GM18505 (cell line): ENCODE measurements around the gene CDHR1.

ENCODE experiments used
- ATAC-seq: cut with Tn5 transposase; IDR thresholded peaks from one replicate; pipeline ENCODE4 v1.9.1; 2021; ENCODE audit not compliant: unreplicated experiment
- POLR2A ChIP-seq: IDR thresholded peaks from 4 replicates; pipeline ENCODE4 v1.6.1; 2011; ENCODE audit warnings: borderline replicate concordance; ENCODE audit not compliant: insufficient read depth, insufficient read length; ENCODE audit errors: extremely low read depth

Gene CDHR1

GRCh38 chr10:84190621-84191020 is 3.7 kb upstream of the CDHR1 start:
- no peak for ATAC-seq
- TF ChIP-seq POLR2A, result no peak

DNA sequence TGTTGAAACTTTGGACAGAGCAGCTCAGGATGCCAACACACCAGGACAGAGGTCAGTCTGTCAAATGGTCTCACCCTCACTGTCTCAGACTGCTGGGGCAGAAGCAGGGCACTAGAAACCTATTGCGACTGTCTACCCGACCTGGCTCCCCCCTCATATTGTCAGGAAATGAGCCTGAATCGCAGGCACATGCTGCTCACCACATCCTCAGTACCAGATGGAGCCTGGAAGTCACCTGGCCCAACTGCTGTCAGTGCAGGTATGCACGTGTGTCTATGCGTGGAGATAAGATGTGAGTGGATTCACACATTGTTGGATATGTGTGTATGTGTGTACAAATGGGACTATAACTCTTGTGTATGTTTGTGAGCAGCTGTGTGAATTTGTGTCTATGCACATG is 3.2 kb upstream of the CDHR1 start:
- TF ChIP-seq POLR2A, result no peak
- no peak for ATAC-seq

- ATAC-seq, result no peak
- TF ChIP-seq POLR2A, result no peak
Measured at GRCh38 chr10:84193327-84193726, 1.0 kb upstream of the CDHR1 start.

- no peak for TF ChIP-seq POLR2A
- ATAC-seq, result no peak
Measured at GRCh38 chr10:84193846-84194423, 402 bp upstream of the CDHR1 start.

DNA sequence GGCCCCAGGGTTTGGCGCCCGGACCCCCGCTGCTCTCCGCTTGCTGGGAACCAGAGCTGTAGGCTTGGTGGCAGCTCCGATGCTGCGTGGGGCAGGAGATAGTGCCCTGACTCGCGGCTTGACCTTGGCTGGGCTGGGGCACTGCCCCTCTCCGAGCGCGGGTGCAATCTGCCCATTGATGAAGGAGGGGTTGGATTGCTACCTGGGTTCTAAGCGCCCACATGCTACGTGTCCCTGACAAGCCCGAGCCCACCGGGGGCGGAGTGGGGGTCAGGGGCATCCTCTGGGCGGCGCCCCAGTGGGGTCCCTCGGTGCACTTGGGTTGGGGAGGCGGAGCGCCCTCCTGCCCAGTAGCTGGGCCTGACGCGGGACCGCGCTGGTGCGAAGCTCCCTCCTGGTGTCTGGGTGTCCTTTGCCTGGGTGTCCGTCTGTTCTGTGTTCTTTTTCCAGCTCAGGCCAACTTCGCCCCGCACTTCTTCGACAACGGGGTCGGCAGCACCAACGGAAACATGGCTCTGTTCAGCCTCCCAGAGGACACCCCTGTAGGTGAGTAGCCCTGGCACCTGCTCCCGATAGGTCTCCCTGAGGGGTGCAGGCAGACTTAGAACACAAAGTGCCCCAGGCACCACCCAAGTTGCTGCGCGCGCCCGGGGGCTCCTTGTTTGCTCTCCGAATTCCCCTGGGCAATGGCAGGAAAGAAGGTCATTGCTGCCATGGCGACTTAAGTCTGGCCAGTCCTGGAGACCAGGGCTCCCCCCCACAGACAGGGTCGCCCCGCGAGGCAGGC is 900 bp downstream of the CDHR1 start:
- TF ChIP-seq POLR2A, result no peak
- no peak for ATAC-seq

DNA sequence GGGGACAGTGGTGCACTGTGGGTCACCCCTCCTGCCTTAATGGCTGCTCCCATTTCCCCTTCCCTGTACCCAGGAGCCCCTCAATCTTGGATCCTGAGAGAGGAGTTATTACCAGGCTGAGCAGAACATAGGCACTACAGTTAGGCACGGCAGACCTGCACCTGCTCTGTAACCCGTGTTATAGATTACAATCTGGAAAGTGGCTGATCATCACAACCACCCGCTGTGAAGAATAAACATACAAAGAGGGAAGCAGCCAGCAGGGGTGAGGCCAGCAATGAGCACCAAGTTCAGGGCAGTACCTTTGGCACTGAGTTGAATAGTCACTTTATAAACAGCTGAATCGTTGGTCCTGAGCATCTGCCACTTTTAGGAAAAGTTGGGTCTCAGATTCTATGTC is 1.7 kb downstream of the CDHR1 start:
- no peak for ATAC-seq
- no peak for TF ChIP-seq POLR2A

GRCh38 chr10:84196941-84197340 is 2.6 kb downstream of the CDHR1 start:
- TF ChIP-seq POLR2A, result no peak

GRCh38 chr10:84197643-84198042 is 3.3 kb downstream of the CDHR1 start:
- TF ChIP-seq POLR2A, result no peak

More at GRCh38 chr10:84196941-84197340, 2.6 kb downstream of the CDHR1 start:
- ATAC-seq, result no peak

DNA sequence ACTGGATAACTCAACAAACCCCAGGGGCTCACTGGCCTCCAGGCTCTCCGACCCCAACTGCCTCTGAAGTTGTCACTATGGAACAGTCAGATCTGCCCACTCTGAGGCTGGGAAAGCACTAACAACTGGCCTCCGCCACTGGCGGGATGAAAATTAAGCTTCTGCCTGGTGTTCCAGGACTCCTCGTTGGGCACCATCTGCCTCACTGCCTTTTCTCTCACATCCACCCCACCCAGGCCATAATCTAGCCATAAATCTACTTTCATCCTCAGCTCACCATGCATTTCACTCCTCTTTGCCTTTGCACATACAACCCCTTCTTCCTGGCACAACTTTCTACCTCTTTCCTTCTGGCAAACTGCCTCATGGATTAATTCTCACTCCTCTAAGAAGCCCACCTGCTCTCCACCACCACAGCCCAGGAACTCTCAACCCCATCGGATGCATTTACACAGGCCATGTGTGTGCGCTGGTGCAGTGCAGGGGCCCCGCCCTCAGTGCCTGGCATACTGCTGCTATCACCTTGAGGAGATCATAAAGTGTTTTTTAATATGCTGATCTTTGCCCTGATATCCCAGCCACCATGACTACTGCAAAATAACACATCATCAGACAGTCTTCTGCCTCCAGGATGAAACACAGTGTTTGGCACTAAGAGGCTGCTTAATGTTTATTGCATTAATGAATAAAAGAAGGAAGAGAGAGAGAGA is 4.0 kb downstream of the CDHR1 start:
- no peak for TF ChIP-seq POLR2A
- no peak for ATAC-seq

More at GRCh38 chr10:84197643-84198042, 3.3 kb downstream of the CDHR1 start:
- no peak for ATAC-seq

- no peak for ATAC-seq
- no peak for TF ChIP-seq POLR2A
Measured at GRCh38 chr10:84200537-84201243, 6.4 kb downstream of the CDHR1 start.

DNA sequence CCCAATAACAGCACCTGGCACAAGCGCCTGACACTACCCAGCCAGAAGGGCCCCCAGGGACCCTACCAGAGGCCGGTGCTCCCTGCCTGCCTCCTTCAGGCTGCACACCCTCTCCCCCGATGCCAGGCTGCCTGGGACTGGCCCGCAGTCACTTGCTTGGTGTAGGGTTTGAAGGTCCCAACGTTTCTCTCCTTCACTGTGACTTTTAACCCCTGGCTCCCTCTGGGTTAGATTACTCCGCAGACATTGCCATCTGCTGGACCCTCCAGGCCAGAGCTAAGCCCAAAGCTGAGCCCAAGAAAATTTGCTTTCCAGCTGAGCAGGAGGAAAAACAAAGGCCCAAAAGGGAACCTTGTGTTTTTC is 6.9 kb downstream of the CDHR1 start:
- ATAC-seq, result no peak
- TF ChIP-seq POLR2A, result no peak

GRCh38 chr10:84201682-84202081 is 7.3 kb downstream of the CDHR1 start:
- ATAC-seq, result no peak
- TF ChIP-seq POLR2A, result no peak

- TF ChIP-seq POLR2A, result no peak
- no peak for ATAC-seq
Measured at GRCh38 chr10:84202349-84202748, 8.0 kb downstream of the CDHR1 start.

DNA sequence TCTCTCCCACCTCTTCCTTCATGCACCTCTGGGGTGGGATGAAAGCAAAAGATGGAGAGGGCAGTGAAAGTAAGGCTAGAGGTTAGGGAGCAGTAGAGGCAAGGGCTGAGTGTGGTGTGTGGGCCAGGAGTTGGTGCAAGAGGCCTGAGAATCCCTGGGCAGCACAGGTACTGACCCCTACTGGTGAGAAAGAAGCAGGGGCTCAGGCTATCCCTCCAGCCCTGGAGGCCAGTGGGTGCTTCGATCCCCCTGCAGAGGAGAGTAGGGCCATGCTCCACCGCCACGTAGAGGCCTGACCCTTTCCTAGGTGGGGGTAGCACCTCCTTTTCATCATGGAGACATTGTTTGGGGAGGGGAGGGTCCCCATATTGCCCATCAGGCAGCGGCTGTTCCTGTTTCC is 9.8 kb downstream of the CDHR1 start:
- no peak for TF ChIP-seq POLR2A
- ATAC-seq, result peak; percentile 59

DNA sequence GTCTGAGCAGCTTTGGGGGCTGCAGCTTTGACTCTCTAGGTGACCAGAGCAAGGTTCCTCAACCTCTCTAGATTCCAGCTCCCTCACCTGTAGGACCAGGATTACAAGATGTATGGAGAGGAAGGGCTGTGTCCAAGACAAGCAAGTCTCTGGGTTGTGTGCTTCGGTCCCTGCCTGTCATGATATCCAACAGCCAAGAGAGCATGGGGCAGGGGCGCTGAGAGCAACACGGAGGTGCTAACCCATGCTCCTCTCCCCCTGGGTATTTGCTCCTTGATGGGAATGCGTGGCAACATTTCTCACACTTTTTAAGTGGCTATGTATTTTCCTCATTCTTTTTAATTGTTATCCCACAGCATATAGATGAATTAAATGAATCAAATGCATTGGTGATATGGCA is 10.3 kb downstream of the CDHR1 start:
- no peak for ATAC-seq

More for the DNA sequence above, 10.3 kb downstream of the CDHR1 start:
- no peak for TF ChIP-seq POLR2A
